C4-2B (cell line): Measurements from ENCODE around the gene CLEC4D.

Experiments used
- CTCF ChIP-seq: fragments of 450-650 bp; conservative IDR thresholded peaks from 2 replicates; pipeline ENCODE4 v1.5.1; 2017; ENCODE audit warnings: mild to moderate bottlenecking
- ZFX ChIP-seq: fragments of 450-650 bp; IDR thresholded peaks from 2 replicates; pipeline ENCODE4 v1.6.1; 2017

- TF ChIP-seq CTCF: peak; percentile 97
- TF ChIP-seq ZFX: no peak
Observed at GRCh38 chr12:8544295-8544694, 31.0 kb downstream of the CLEC4D start.
